ENCODE measurements around the gene SFTPD.
A peak's percentile ranks its signal among the peaks of the same experiment; 100 is the strongest.
"Not testable (repeated sequence)": the region's sequence is repeated elsewhere in the genome, so short reads cannot be mapped to it uniquely, and the experiment has no call there.

Gene SFTPD

DNA sequence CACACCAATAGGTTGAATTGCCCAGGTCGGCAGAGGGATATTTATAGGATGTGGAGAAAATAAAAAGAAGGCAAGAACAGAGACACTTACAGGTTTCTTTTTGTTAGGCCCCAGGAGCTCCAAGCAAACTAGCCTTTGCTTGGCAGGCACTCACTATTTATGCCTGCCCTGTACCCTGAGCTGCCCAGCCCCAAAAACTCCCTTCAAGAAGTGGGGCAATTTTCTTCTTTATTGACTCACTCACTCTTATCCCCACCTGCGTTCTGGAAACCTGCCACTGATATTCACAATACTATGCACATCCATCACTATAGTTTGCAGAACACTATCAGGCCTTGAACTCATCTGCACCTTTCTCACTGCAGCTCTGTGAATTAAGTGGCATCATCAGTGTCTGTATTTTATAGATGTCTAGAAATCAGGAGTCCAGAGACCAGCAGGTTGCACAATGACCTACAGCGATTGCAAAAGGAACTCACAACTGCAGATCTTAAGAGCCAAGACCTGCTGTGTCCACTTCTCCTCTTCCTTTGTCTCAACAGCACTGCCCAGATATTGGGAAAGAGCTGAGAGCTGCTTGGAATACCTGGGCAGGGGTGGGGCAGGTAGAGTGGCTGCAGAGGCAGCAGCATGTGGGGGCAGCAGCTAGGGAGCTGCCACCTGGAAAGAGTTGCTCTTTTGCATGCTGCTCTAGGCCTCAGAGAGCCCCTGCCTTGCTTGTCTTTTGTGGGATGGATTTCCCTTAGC, at the start of gene SFTPD:
TSS of gene SFTPD (minus strand) at position 130 of the 747 bp plus-strand sequence. CDS start 2,446 bp downstream, outside the sequence.
- H3K27ac ChIP-seq, result no peak within 1 kb of the TSS
- DNase-seq (ENCODE audit: low read depth, low spot score), result peak; percentile 12

- no peak for DNase-seq (ENCODE audit: low read depth, low spot score)
- no peak overlapping the region for H3K27ac ChIP-seq
These were observed 47.2 kb upstream of the SFTPD start for GRCh38 chr10:79995979-79996634.

DNA sequence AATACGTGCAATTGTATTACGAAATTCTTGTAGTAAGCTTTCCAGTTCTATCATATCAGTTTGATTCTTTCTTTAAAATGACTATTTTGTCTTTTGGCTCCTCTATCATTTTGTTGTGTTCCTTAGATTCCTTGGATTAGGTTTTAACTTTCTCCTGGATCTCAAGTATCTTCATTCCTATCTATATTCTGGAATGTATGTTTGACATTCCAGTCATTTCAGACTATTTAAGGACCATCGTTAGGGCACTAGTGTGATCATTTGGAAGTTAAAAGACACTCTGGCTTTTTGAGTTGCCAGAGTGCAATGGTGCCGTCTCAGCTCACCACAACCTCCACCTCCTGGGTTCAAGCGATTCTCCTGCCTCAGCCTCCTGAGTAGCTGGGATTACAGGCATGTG, 45.7 kb upstream of the SFTPD start:
- H3K27ac ChIP-seq, result no peak overlapping the region
- no peak for DNase-seq (ENCODE audit: low read depth, low spot score)

GRCh38 chr10:79988199-79988598, 39.3 kb upstream of the SFTPD start:
- not testable (repeated sequence) for DNase-seq (ENCODE audit: low read depth, low spot score); H3K27ac ChIP-seq

DNA sequence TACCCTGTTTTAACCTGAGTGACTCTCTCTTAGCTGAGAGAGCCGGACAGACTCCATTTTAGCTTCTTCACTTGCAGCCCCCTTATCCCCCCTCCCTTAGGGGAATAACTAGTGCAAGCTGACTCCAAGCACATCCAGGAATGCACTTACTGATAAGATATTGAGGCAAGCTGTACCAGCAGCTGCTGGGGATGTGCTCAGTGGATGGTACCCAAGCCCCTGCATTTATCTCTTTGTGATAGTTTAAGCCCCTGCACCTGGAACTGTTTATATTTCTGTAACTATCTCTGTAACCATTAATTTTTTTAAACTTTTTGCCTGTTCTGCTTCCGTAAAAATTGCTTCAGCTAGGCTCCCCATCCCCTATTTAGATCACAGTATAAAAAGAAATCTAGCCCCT, 37.8 kb upstream of the SFTPD start:
- not testable (repeated sequence) for H3K27ac ChIP-seq; DNase-seq (ENCODE audit: low read depth, low spot score)

DNA sequence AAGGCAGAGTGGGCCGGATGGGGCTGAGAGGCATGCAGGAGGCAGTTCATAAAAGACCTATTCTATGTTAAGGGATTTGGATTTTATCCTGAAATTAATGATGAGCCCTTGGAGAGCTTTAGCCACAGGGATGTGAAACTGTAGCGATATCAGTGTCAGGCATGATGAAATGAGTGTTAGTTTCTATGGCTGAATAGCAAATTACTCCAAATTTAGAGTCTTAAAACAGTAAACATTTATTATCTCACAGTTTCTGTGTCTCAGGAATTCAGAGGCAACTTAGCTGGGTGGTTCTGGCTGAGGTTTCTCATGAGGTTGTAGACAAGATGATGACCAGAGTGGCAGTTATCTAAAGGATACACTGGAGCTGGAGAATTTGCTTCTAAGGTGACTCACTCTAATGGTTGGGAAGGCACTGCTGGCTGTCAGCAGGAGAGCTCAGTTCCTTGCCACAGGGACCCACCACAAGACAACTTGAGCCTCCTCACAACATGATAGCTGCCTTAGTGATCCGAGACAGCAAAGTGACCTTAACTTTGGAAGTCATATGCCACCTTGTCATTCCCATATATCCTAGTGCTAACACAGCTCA, 36.7 kb upstream of the SFTPD start:
- no peak overlapping the region for H3K27ac ChIP-seq
- DNase-seq (ENCODE audit: low read depth, low spot score), result no peak

GRCh38 chr10:79984851-79985250, 35.9 kb upstream of the SFTPD start:
- DNase-seq (ENCODE audit: low read depth, low spot score), result peak; percentile 92
- H3K27ac ChIP-seq, result no peak overlapping the region

DNA sequence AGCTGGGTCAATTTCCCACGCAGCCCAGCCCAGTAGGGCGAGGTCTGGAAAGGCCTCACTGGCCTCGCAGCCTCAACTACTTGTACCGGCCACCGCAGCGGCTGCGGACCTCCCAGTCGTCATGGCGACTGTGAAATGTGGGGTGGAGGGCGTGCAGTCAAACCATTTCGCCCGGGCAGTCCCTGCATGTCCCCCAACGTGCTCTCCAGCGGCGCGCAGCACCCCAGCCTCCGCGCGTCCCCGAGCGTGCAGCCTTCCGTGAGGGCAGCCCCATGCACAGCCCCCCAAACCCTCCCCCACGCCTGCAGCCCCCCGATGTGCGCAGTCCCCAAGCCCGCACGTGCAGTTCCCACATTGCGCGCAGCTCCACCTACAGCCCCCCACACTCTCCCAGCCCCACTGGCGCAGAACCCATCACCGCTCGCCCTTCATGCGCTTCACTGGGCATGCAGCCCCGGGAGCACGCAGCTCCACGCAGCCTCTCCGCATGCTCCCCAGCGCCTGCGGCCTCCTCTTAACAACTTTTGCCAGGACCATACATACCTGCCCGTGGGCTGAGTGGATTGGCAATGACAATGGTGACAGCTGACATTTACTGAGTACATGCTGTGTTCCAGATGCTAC, 34.5 kb upstream of the SFTPD start:
- no peak overlapping the region for H3K27ac ChIP-seq
- no peak for DNase-seq (ENCODE audit: low read depth, low spot score)

DNA sequence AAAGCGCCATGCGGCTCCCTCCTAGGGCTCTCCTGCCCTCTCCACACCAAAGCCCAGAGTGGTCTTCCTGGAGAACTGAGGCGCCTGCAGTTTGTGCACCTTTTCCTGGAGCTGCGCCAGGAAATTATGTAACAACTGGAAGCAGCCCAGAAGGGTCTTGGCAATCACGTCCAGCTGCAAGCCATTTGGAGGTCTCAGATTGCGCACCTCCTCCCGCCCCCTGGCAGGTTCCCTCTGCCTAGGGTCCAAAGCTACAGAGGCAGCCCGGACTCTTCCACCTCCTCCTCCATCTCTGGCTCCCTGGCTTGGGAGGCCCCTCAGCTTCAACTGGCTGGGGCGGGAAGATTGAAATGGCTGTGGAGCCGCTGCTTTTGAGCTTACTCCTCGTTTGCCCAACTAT, 34.0 kb upstream of the SFTPD start:
- no peak overlapping the region for H3K27ac ChIP-seq

DNA sequence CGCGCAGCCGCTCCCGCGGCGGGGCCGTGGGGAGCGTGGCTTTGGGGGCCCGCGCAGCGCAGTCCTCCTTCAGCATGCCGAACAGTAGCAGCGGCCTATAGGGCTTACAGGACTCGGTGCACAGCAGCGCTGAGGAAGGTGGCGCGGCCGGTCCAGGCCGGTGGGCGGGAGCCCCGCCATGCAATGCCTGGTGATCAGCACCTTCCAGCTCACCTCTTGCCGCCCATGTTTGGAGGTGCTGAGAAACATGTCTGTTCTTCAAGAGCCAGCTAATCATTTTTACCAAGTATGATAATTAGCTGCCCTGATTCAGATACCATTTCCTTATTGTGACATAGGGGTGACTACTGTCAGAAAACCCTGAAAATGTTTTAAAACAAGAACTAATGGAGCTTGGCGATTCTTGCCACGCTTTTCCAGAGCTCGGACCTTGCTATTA, 33.5 kb upstream of the SFTPD start:
- no peak overlapping the region for H3K27ac ChIP-seq
- no peak for DNase-seq (ENCODE audit: low read depth, low spot score)

More for the DNA sequence above, 34.0 kb upstream of the SFTPD start:
- DNase-seq (ENCODE audit: low read depth, low spot score), result no peak

GRCh38 chr10:79981450-79982361, 32.8 kb upstream of the SFTPD start:
- peak overlapping the region; percentile 3 for H3K27ac ChIP-seq
- no peak for DNase-seq (ENCODE audit: low read depth, low spot score)

GRCh38 chr10:79980711-79981110, 31.8 kb upstream of the SFTPD start:
- no peak overlapping the region for H3K27ac ChIP-seq
- no peak for DNase-seq (ENCODE audit: low read depth, low spot score)

DNA sequence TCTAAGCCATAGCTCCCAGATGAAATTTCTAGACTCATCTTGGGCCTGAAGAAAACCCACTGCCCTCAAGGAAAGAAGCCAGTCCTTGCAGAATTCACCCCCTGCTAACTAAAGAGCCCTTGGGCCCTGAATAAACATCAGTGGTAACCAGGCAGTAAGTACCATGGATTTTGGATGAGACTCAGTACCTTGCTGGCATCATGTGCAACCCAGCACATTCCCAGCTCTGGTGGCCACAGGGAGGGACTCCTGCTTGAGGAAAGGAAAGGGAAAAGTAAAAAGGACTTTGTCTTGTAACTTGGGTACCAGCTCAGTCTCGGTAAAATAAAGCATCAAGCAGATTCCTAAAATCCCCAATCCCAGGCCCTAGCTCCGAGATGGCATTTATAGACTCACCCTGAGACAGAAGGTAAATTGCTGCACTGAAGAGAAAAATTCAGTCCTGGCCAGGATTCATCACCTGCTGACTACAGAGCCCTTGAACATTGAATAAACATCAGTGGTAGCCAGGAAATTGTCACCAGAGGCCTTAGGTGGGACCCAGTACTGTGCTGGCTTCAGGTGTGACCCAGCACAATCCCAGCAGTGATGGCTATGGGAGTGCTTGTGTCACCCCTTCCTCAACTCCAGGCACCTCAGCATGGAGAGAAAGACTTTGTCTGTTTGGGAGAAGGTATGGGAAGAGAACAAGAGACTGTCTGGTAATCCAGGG, 31.2 kb upstream of the SFTPD start:
- DNase-seq (ENCODE audit: low read depth, low spot score), result no peak
- H3K27ac ChIP-seq, result no peak overlapping the region

DNA sequence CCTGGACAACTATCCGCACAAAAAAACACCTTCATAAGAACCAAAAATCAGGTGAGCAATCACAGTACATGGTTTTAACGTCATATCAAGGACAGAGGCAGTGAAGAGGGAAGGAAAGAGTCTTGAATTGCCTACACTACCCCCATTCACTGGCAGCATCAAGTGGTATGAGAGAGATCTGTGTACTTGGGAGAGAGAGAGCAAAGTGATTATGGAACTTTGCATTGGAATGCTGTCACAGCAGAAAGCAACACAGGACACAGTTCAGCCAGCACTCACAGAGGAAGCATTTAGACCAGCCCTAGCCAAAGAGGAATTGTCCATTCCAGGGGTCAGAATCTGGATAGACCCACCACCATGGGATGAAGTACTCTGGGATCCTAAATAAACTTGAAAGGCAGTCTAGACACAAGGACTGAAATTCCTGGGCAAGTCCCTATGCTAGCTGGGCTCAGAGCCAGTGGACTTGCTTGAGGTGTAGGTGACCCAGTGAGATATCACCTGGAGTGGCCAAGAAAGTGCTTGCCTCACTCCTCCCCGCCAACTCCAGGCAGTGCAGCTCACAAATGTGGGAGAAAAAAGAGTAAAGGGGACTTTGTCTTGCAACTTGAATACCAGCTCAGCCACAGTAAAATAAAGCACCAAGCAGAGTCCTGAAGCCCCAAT, 30.5 kb upstream of the SFTPD start:
- H3K27ac ChIP-seq, result no peak overlapping the region
- no peak for DNase-seq (ENCODE audit: low read depth, low spot score)

DNA sequence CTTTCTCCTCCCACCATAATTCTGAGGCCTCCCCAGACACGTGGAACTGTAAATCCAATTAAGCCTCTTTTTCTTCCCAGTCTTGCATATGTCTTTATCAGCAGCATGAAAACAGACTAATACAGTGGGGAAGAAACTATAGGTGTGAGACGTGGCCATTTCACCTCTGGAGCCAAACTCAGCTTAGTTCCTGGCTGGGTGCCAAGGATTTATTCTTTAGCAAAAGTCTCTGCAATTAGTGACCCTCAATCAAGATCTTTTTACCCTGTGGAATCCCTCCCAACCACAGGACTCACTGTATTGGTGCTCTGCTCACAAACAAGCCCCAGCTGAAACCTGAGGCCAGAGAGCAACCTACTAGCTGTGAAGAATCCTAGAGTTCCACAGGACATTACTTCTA, 28.1 kb upstream of the SFTPD start:
- H3K27ac ChIP-seq, result no peak overlapping the region
- no peak for DNase-seq (ENCODE audit: low read depth, low spot score)

- no peak for DNase-seq (ENCODE audit: low read depth, low spot score)
- H3K27ac ChIP-seq, result no peak overlapping the region
These were observed 21.2 kb upstream of the SFTPD start for GRCh38 chr10:79970062-79970461.

DNA sequence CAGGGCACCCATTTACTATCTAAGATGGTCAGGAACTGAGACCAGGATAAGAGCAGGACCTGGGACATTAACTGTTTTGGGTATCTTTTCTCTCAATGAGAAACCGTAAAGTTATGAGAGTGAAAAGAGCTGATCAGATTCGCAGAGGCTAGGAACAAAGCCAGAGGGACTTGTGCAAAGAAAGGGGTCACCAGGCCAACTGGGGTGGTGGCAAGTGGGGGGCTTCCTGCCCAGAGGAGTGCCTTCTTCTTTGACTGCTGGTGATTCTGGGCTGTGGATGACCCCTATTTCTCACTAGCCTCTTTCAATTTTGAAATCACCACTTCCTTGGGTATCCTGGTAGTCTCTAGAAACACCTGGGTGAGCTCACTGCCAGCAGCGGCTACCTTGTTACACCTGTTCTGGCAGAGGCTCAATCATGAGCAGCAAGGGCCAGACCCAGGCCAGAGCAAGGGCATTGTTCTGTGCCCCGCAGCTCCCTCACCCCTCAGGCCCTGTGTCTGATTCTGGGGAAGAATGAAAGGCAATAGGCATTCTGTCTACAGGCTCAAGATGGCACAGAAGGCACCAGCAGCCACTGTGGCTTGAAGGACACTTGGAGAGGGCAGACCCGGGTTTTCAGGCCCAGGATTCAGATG, 999 bp downstream of the SFTPD start:
- DNase-seq (ENCODE audit: low read depth, low spot score), result no peak
- no peak overlapping the region for H3K27ac ChIP-seq

DNA sequence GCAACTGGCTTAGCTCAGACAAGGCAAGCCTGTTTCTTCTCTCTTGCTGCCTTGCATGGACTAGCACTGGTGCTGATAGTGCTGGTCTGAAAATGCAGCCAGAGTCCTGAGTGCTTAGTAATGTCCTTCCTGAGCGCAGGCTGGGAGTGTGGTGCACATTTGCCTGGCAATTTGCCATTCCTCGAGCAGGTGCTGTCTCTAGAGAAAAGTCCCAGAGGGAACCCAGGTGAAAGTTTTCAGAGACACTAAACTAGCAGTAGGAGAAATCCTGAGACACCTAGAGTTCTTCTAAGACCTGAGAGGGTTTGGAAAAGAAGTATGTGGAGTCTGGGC, 1.9 kb downstream of the SFTPD start:
- H3K27ac ChIP-seq, result no peak overlapping the region
- no peak for DNase-seq (ENCODE audit: low read depth, low spot score)

Measured in epithelial cell of prostate (primary cell).